Measurements from ENCODE around the gene LHFPL5.

GRCh38 chr6:35811699-35811995 is 6.5 kb downstream of the LHFPL5 start:
- TF ChIP-seq CTCF (IDR thresholded peaks at IDR 0.05; ENCODE audit: insufficient read depth, low read length) (no peak), POLR2AphosphoS5 (IDR thresholded peaks at IDR 0.05; ENCODE audit: low read depth) (no peak), REST (IDR thresholded peaks at IDR 0.05; ENCODE audit: insufficient replicate concordance, low read depth) (no peak), SPI1 (IDR thresholded peaks at IDR 0.05; ENCODE audit: borderline replicate concordance, low read depth) (no peak)

Data from HL-60 (cell line).